Heart left ventricle (tissue), 13 donors: Measurements from ENCODE around the gene EIF6.

Experiments
- POLR2A ChIP-seq, 2 donors: fragments of 450-650 bp; IDR thresholded peaks; one replicate each; pipeline ENCODE4 v1.6.1; 2017; ENCODE audit warnings: antibody characterized with exemption in 2 of 2, mild to moderate bottlenecking in 2 of 2, moderate library complexity in 2 of 2
- TF ChIP-seq, protein P1 (sequence below), 12 donors: fragments of 200-600 bp; sonication (generic) in 4 of 12; IDR thresholded peaks; one replicate each; pipeline versions ENCODE4 v1.5.0 to v1.8.0; 2018 to 2022; ENCODE audit warnings: antibody characterized with exemption in 12 of 12, mild to moderate bottlenecking in 5 of 12
- donor health status: ischemic (EF 13 %, LVEDD 7.1; RV severe dilation, severe dysfunction).
- donor health status: DM: no; HTN: yes; CAD: no.
- donor health status: DM: no; HTN: no; CAD: no.
- donor health status: ischemic (EF 25% LVEDD 6.9; RV normal size, moderate dysfunction).
- donor health status: ischemic (EF 25% LVEDD 5.7; RV mildly dilated, moderate dysfunction).
- donor health status: ischemic (EF 35%, LVEDD 5.7; RV mildly dilated, moderate dysfunction).
- donor health status: nonischemic (EF 11% LVEDD 7.7; RV severe dilation, severe dysfunction).
- donor health status: DM: yes; HTN: yes; CAD: no.
- donor health status: PGD.
- donor health status: ischemic (EF 29% LVEDD 5.4; RV normal size, mild dysfunction).
- donor health status: nonischemic (EF 23%, LVEDD 6.1; RV moderate dilation, normal function).

- TF ChIP-seq, protein P1, sequence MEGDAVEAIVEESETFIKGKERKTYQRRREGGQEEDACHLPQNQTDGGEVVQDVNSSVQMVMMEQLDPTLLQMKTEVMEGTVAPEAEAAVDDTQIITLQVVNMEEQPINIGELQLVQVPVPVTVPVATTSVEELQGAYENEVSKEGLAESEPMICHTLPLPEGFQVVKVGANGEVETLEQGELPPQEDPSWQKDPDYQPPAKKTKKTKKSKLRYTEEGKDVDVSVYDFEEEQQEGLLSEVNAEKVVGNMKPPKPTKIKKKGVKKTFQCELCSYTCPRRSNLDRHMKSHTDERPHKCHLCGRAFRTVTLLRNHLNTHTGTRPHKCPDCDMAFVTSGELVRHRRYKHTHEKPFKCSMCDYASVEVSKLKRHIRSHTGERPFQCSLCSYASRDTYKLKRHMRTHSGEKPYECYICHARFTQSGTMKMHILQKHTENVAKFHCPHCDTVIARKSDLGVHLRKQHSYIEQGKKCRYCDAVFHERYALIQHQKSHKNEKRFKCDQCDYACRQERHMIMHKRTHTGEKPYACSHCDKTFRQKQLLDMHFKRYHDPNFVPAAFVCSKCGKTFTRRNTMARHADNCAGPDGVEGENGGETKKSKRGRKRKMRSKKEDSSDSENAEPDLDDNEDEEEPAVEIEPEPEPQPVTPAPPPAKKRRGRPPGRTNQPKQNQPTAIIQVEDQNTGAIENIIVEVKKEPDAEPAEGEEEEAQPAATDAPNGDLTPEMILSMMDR (IDR thresholded peaks at IDR 0.05), result no peak
- no peak for TF ChIP-seq POLR2A (IDR thresholded peaks at IDR 0.05)
Measured at GRCh38 chr20:35287509-35288324, 3.1 kb upstream of the EIF6 start.
